ENCODE data around the gene MMP28. TPM values are rescaled to one million over a fixed set of nuclear protein-coding genes. Genes with fewer than 3 reads are reported as not detected.

The MMP28 gene
- total and polyA plus RNA-seq, 2 of the 4 experiments (the other 2 are of a cell fraction): 0.18 TPM; not detected in 1

DNA sequence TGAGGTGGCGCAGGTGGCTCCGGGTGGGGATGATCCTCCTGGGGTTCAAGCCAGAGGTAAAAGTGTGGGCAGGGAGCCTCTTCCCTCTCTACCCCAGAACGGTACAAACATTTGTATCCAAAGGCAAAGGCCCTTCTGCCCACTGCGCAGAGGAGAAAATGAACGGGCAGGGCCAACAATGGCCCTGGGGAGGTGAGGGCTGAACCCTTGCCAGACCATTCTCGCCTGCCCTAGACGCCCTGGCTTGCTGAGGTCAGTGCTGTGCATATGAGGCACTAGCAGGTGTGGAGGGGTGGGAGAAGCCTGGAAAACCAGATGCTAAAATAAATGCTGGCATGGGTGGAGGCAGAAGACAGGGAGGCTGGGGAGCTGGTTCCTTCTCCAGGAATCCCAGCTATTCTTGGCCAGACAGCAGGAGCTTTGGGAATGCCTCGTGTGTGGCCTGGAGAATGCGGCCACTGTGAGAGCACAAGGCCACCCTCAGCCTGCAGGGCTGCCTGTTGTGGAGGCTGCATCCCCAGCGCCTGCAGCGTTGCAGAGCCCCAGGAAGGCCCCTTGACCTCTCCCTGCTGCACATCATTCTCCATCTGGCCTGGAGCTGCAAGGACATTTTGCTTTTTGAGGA lies 30.2 kb downstream of the MMP28 start:
- H4K20me1 ChIP-seq (ENCODE audit: insufficient read depth, low read length): peaks cover 8% of the 10 kb centered on the region; the same call in 1 of the 2 replicates
- ChIA-PET POLR2A (ENCODE audit: unreplicated experiment) (no interaction called here), CTCF (interaction anchor here (1.0 to 2.3 kb wide), 5 partner anchors 36 to 54 kb away, joined by 4 to 18 read pairs (median 15); partner anchors contain the start of gene TAF15)
- no peak overlapping the region for H3K14ac ChIP-seq (replicated peaks; ENCODE audit: low read depth, low read length)
- in situ Hi-C loops (cut with MboI; ENCODE audit: low sequenced_read_pairs): no loop called here
- H3K4ac ChIP-seq (ENCODE audit: low read depth, low read length): no peak overlapping the region
- H3K27ac ChIP-seq (ENCODE audit: insufficient read depth, low read length): no peak overlapping the region
- no peak overlapping the region for H2BK20ac ChIP-seq (ENCODE audit: low read depth, low read length)
- no peaks in the 10 kb centered on the region for H3K79me1 ChIP-seq (ENCODE audit: low read depth in 1 of 2, low read length in 2 of 2)
- H2BK120ac ChIP-seq (ENCODE audit: low read depth, low read length): no peak overlapping the region
- no peak for ATAC-seq (ENCODE audit: low read depth)
- no peak overlapping the region for H3K9ac ChIP-seq (ENCODE audit: low read depth, low read length)
- H2AK5ac ChIP-seq (ENCODE audit: low read depth, low read length): no peak overlapping the region; the same call in 1 of the 2 replicates
- no peak overlapping the region; the same call in 1 of the 2 replicates for H3K23ac ChIP-seq (ENCODE audit: low read depth, low read length)
- H3K18ac ChIP-seq (ENCODE audit: low read depth, low read length): no peak overlapping the region
- H3K36me3 ChIP-seq (ENCODE audit: control insufficient read depth, insufficient read depth, low read length): no peaks in the 10 kb centered on the region
- no peak overlapping the region for H2BK5ac ChIP-seq (ENCODE audit: low read depth, low read length, poor library complexity, severe bottlenecking)
- H4K8ac ChIP-seq (ENCODE audit: low read depth in 2 of 2, low read length in 2 of 2): no peak overlapping the region
- H4K5ac ChIP-seq (ENCODE audit: low read depth, low read length): no peak overlapping the region
- peak overlapping the region; percentile 43 for H2AFZ ChIP-seq (replicated peaks; ENCODE audit: low read length, poor library complexity)
- H4K91ac ChIP-seq (ENCODE audit: insufficient read depth, low read depth, low read length): no peak overlapping the region
- WGBS, 2 experiments (ENCODE audit: extremely low coverage in 2 of 2, insufficient read length in 1 of 2): 40% methylated on average over 1 of the region's 11 CpGs; no CpG with 5 or more reads in 1 of the 2 experiments
- H3K4me2 ChIP-seq (ENCODE audit: low read depth, low read length): no peak overlapping the region
- H3K9me1 ChIP-seq (ENCODE audit: insufficient read depth, low read length): no peaks in the 10 kb centered on the region
- DNase-seq: no peak
- intact Hi-C loops (cut with micrococcal nuclease): no loop called here
- BruUV-seq (replicated peaks): no TSS peak
- H3K4me1 ChIP-seq (ENCODE audit: control insufficient read depth, insufficient read depth, low read length): peaks cover 3% of the 10 kb centered on the region
- H3K56ac ChIP-seq (ENCODE audit: extremely low read depth, insufficient read depth, low read length): no peak overlapping the region
- no peak overlapping the region for H2AK9ac ChIP-seq (replicated peaks; ENCODE audit: low read depth, low read length, poor library complexity)
- H2BK15ac ChIP-seq (ENCODE audit: low read depth, low read length): no peak overlapping the region
- TF ChIP-seq MAZ (IDR thresholded peaks at IDR 0.05; ENCODE audit: borderline replicate concordance, low read depth, low read length) (no peak), CEBPB (IDR thresholded peaks at IDR 0.05; ENCODE audit: low read depth, low read length) (no peak), RCOR1 (IDR thresholded peaks at IDR 0.05; ENCODE audit: insufficient replicate concordance, low read length) (no peak)
- no peak overlapping the region for H3K4me3 ChIP-seq (ENCODE audit: insufficient read depth, low read depth, low read length)
- dilution Hi-C loops (cut with HindIII; ENCODE audit: low sequenced_read_pairs, unreplicated experiment): no loop called here
- peaks cover 23% of the 10 kb centered on the region for H3K27me3 ChIP-seq (ENCODE audit: control insufficient read depth, insufficient read depth, low read length)
- H3K9me3 ChIP-seq (ENCODE audit: control insufficient read depth, insufficient read depth, low read length): no peaks in the 10 kb centered on the region

Data from IMR-90 (cell line).